Ovary (tissue), 9 donors: ENCODE results near the gene COL4A3. TPM values are rescaled to one million over a fixed set of nuclear protein-coding genes. Genes with fewer than 3 reads are reported as not detected.

Source experiments
- DNase-seq, 5 donors: peaks; one replicate each; pipeline ENCODE4 v3.0.0-alpha.2; 2019 to 2020
- H3K27ac ChIP-seq, 2 donors: fragments of 200-600 bp; one replicate each; pipeline versions ENCODE4 v1.5.1 to v1.8.0; 2019 to 2022
- H3K27me3 ChIP-seq: fragments of 200-600 bp; one replicate; pipeline ENCODE4 v1.8.0; 2022
- H3K36me3 ChIP-seq: fragments of 200-600 bp; sonication (generic); one replicate; pipeline ENCODE4 v1.5.1; 2019
- H3K4me1 ChIP-seq: one replicate; pipeline ENCODE4 v1.8.1; 2013; ENCODE audit warnings: mild to moderate bottlenecking, moderate library complexity; ENCODE audit not compliant: insufficient read depth
- H3K4me3 ChIP-seq: fragments of 200-600 bp; sonication (generic); one replicate; pipeline ENCODE4 v1.5.1; 2017
- H3K9me3 ChIP-seq, 2 donors: fragments of 200-600 bp in 1 of 2; sonication (generic) in 1 of 2; one replicate each; pipeline versions ENCODE4 v1.5.1 to v1.8.1; 2013 to 2019; ENCODE audit warnings: mild to moderate bottlenecking in 1 of 2, moderate library complexity in 1 of 2
- EP300 ChIP-seq: sonication (generic); formaldehyde crosslinking; IDR thresholded peaks from one replicate; pipeline ENCODE4 v1.6.1; 2017; ENCODE audit warnings: antibody characterized with exemption
- POLR2A ChIP-seq: fragments of 450-650 bp; IDR thresholded peaks from one replicate; pipeline ENCODE4 v1.6.1; 2017; ENCODE audit warnings: antibody characterized with exemption, mild to moderate bottlenecking, moderate library complexity
- WGBS, 3 donors: extraction: QIAGEN DNeasy Blood & Tissue Kit in 1 of 3; methylation state at CpG; one replicate each; pipeline versions ENCODE4 v1.1.5 to v1.1.7; 2013 to 2017; 5-methylcytosine and 5-hydroxymethylcytosine counted together
- intact Hi-C, 4 donors: fragments of 100-400 bp; cut with DNase I; formaldehyde crosslinking; loops; one replicate each; pipeline versions ENCODE4 v1.11.0 to v1.15.1; 2022 to 2023
- polyA plus RNA-seq, 2 donors: library from polyadenylated mRNA; stranded (reverse); fragments of 200-250 nt in 1 of 2; fragments of 350-450 nt in 1 of 2; fragmentation: Illumina TruSeq in 1 of 2; extraction: RNeasy Lipid Tissue Mini Kit (QIAGEN cat#74804) in 1 of 2; gene quantifications; one replicate each; pipeline ENCODE4 v1.2.3, GENCODE V29; 2013 to 2014
- total RNA-seq, 7 donors: library from RNA; depleted of rRNA in 2 of 7; stranded (reverse); fragments of >200 nt in 2 of 7; fragmentation: NEBNext Ultra II Directional in 3 of 7; extraction: Animal tissue kit (Norgen Biotek cat#: 25700) in 3 of 7; gene quantifications; one replicate each; pipeline versions ENCODE4 v1.1.0 to v1.2.4, GENCODE V29; 2016 to 2023
- TF ChIP-seq, protein P1 (sequence below), 3 donors: fragments of 450-650 bp in 2 of 3; fragments of 200-600 bp in 1 of 3; IDR thresholded peaks; one replicate each; pipeline versions ENCODE4 v1.5.1 to v1.8.0; 2016 to 2022; ENCODE audit warnings: antibody characterized with exemption in 3 of 3, mild to moderate bottlenecking in 1 of 3
- donor health status: DM: no; HTN: no; CAD: no; lungs with moderate emphysema.
- donor health status: DM: no; HTN: no; CAD: no.
- donor health status: Bipolar disorder and iron deficiency.
- donor health status: DM: yes; HTN: yes; CAD: no.
- donor health status: DM: no; HTN: no; CAD: no.
- donor health status: DM: yes; HTN: yes; CAD: no.

The COL4A3 gene
- total and polyA plus RNA-seq, 9 donors = 0.47 to 14.1 (median 2.9) TPM

DNA sequence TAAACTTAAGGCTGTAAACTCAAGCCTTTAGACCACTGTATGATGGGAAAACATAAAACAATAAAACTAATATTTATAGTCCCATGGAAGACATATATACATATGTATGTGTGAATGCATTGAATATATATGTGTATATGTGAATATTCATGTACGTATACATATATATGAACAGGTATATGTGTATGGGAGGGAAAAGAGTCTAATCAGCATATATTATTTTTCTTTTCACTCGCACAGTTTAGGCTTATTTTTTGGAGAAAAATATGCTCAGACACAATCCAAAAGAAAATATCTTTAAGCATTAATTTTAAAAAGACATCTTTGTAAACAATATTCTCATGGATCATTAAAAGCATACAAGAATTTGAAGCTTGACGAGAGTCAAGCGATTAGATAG, 23.1 kb upstream of the COL4A3 start:
- no peaks in the 10 kb centered on the region for H3K4me1 ChIP-seq
- no peaks in the 10 kb centered on the region for H3K36me3 ChIP-seq
- H3K9me3 ChIP-seq = no peaks in the 10 kb centered on the region
- H3K4me3 ChIP-seq = no peak overlapping the region
- no peak for DNase-seq
- 61 to 70% (median 61%) methylated on average over 4 of the region's 4 CpGs for WGBS, 3 donors
- TF ChIP-seq, protein P1, sequence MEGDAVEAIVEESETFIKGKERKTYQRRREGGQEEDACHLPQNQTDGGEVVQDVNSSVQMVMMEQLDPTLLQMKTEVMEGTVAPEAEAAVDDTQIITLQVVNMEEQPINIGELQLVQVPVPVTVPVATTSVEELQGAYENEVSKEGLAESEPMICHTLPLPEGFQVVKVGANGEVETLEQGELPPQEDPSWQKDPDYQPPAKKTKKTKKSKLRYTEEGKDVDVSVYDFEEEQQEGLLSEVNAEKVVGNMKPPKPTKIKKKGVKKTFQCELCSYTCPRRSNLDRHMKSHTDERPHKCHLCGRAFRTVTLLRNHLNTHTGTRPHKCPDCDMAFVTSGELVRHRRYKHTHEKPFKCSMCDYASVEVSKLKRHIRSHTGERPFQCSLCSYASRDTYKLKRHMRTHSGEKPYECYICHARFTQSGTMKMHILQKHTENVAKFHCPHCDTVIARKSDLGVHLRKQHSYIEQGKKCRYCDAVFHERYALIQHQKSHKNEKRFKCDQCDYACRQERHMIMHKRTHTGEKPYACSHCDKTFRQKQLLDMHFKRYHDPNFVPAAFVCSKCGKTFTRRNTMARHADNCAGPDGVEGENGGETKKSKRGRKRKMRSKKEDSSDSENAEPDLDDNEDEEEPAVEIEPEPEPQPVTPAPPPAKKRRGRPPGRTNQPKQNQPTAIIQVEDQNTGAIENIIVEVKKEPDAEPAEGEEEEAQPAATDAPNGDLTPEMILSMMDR (IDR thresholded peaks at IDR 0.05) = no peak
- no peak for TF ChIP-seq EP300
- no peak for TF ChIP-seq POLR2A
- intact Hi-C loops = no loop called here
- H3K27me3 ChIP-seq = no peaks in the 10 kb centered on the region
- H3K27ac ChIP-seq = no peak overlapping the region

DNA sequence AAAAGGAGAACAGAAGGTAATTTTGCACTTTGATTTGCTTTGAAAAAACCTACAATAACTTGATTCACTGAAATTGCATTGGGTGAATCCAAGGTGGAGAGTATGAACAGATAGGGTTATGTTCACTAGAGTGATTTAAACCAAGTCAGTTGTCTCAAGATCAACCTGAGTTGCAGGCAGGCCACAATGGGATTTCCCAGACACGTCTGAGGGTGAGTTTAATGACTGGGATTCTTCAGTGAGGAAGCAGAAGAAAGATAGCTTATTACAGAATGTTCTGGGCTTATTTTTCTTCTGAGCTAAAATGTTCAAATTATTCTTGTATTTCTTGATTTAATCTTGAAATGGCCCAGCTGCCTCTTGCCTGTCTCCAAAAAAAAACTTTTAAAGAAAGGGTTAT, 20.5 kb upstream of the COL4A3 start:
- intact Hi-C loops = no loop called here
- no peak for TF ChIP-seq EP300
- no peak for TF ChIP-seq POLR2A
- 7 to 13% (median 8%) methylated on average over 1 of the region's 1 CpG for WGBS, 3 donors

DNA sequence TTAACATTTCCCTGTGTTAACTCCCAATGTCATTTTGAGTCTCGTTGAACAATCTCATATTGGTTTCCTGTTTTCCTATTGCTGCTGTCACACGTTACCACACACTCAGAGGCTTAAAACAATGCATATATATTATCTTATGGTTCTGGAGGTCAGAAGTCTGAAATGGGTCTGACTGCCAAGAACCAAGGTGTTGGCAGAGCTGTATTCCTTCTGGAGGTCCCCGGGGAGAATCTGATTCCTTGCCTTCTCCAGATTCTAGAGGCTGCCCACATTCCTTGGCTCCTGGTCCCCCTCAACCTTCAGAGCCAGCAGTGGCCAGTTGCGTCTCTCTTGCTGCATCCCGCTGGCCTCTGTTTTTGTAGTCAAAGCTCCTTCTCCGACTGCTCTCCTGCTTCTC, 18.0 kb upstream of the COL4A3 start:
- H3K36me3 ChIP-seq = no peaks in the 10 kb centered on the region
- H3K27me3 ChIP-seq = no peaks in the 10 kb centered on the region
- DNase-seq = no peak
- no peaks in the 10 kb centered on the region for H3K9me3 ChIP-seq
- WGBS, 3 donors = 87 to 91% (median 88%) methylated on average over 6 of the region's 6 CpGs
- intact Hi-C loops = no loop called here
- H3K4me3 ChIP-seq = no peak overlapping the region
- no peaks in the 10 kb centered on the region for H3K4me1 ChIP-seq
- TF ChIP-seq EP300 = no peak
- no peak overlapping the region for H3K27ac ChIP-seq

More for the DNA sequence above, 20.5 kb upstream of the COL4A3 start:
- no peaks in the 10 kb centered on the region for H3K9me3 ChIP-seq
- no peak for DNase-seq
- no peaks in the 10 kb centered on the region for H3K36me3 ChIP-seq
- no peaks in the 10 kb centered on the region for H3K4me1 ChIP-seq
- no peak overlapping the region for H3K4me3 ChIP-seq
- H3K27me3 ChIP-seq = no peaks in the 10 kb centered on the region
- no peak overlapping the region for H3K27ac ChIP-seq

DNA sequence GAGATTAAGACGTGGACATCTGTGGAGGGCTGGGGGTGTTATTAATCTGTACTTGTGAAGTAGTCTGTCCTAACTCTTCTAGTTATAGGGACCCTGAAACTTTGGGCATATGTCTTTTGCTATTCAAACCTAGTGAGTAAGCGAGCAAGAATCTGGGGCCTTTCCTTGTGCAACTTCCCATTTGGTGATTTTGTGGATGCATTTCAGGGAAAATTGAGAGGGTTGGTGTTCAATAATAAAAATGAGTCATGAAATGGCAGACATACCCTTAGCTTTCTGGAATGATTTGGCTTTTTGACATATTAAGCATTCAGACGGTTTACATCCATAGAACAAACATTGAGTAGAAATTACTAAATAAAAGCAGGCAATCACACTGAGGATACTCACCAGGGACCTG, 17.4 kb upstream of the COL4A3 start:
- Histone ChIP-seq H3K4me3 (no peak overlapping the region), H3K27ac (no peak overlapping the region), H3K9me3 (no peaks in the 10 kb centered on the region), H3K4me1 (no peaks in the 10 kb centered on the region), H3K27me3 (no peaks in the 10 kb centered on the region), H3K36me3 (no peaks in the 10 kb centered on the region)
- 78 to 79% (median 79%) methylated on average over 3 of the region's 3 CpGs for whole genome bisulfite sequencing, 3 donors
- TF ChIP-seq EP300 = no peak
- no peak for TF ChIP-seq POLR2A
- TF ChIP-seq, protein P1 (IDR thresholded peaks at IDR 0.05) = no peak
- no peak for DNase-seq
- intact Hi-C loops = no loop called here

DNA sequence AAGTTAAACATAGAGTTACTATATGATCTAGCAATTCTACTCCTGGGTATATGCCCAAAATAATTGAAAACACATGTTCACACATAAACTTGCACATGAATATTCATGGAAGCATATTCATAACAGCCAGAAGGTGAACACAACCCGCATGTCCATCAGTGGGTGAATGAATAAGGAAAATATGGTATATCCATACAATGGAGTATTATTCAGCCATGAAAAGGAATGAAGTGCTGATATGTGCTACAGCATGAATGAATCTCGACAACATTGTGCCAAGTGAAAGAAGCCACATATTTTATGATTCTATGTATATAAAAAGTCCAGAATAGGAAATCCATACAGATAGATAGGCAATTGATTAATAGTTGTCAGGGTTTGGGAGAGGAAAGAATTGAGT, 16.3 kb upstream of the COL4A3 start:
- Histone ChIP-seq H3K36me3 (no peaks in the 10 kb centered on the region), H3K4me3 (no peak overlapping the region), H3K9me3 (no peaks in the 10 kb centered on the region), H3K4me1 (no peaks in the 10 kb centered on the region), H3K27ac (no peak overlapping the region), H3K27me3 (no peaks in the 10 kb centered on the region)
- no peak for DNase-seq
- TF ChIP-seq, protein P1 (IDR thresholded peaks at IDR 0.05) = no peak
- TF ChIP-seq POLR2A (no peak), EP300 (no peak)
- 88 to 93% (median 93%) methylated on average over 2 of the region's 2 CpGs for WGBS, 3 donors
- intact Hi-C loops = no loop called here
